ENCODE measurements around the gene AKAP1.
A peak's percentile ranks its signal among the peaks of the same experiment; 100 is the strongest.

The AKAP1 gene

DNA sequence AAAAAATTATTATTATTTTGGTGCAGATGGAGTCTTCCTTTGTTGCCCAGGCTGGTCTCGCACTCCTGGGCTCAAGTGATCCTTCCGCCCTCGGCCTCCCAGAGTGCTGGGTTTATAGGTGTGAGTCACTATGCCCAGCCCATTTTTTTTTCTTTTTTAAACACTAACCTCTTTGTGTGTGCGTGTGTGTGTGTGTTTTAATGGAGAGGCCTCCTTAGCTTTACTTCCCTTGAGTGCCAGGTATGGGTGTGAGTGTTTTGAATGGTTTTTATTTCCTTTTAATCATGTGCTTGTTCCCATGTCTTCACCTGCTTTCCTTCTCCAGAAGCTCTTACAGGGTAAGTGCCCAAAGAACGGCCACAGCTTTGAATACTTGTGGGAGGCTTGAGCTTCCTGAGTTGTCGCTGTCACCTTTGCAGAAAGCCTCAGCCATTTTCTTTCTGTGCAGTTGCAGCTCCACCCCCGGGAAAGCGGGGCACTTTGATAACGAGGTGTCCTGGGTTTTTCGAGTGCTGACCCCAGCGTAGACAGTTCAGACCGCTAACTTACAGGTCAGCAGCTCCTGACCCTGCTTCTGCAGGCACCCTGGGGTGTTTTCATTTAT is 22.6 kb downstream of the AKAP1 start:
- DNase-seq: no peak

GRCh38 chr17:57108671-57109392 is 23.8 kb downstream of the AKAP1 start:
- DNase-seq: no peak

DNA sequence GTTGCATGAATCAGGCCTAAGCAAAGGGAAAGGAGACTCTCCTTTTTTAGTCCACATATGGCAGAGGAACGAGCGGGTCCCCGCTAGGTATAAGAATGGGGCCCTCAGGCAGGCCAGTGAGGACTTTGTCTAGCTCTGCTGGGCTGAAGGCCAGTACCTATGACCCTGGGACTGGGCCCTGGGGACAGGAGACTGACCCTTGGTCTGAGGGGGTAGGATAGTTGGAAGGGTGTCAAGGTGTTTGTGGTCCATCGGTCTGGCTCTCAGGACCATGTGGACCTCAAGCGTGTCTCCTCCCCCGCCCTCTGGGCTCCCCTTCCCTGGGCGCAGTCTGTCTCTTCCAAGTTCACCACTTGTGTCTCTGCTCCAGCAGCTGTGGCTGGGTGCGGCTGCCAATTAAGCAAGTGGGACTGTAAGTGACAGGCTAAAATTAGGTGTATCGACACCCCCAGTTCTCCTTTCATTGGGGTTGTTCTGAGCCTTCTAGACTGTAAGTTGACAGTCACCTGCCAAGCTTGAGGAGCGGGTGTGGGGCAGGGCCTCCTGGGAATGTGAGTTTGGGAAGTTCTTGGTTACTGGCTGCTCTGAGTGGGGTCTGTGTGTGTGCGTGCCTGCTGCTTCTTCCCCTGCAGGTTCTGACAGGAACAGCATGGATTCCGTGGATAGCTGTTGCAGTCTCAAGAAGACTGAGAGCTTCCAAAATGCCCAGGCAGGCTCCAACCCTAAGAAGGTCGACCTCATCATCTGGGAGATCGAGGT is 24.5 kb downstream of the AKAP1 start:
- no peak for DNase-seq

DNA sequence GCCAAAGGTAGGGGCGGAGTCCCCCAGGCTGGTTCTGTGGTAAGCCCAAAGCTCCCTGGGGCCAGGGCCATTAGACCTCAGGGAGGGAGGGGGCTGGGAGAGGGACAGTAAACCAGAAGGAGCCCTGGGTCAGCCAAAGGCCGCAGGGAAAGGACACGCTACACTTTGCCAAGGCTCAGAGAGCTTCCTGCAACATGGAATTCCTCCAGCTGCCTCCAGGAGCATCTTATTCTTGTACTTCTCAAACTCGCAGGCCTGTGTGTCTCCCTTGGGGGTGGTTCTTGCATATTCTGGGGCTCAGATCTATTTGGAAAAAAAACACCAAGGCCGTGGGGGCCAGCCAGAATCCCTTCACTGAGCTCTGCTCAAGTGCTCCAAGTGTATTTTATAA is 25.1 kb downstream of the AKAP1 start:
- no peak for DNase-seq

DNA sequence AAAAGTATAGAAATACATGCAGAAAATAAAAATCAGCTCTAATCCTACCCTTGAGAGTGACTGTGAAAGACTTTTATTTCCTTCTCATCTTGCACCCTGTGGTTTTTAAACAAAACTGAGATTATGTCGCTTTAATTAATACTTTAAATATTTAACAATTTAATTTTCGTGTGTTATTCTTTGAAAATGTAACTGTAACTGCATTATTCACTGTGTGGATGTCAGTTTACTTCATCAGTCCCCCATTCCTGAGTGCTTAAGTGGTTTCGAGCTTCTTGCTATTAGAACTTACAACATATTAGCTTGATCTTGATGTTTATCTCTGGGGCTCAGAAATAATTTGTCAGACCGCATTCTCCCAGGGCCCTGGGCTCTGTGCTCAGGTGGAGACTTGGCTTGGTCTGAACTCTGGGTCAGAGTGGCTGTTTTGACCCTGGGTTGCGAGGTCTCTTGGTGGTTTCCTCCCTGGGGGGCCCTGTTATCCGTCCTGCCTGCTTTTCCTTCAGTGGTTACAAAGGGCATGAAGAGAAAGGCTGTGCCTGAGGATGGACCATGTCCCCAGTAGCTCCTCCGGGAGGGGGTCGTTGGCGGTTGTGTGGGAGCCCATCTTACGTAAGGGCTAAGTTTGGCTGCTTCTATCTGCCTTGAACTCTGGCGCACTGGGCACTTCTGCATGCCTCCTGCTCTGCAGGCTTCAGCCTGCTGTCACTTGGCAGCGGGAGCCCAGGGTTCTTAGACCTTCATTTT is 25.7 kb downstream of the AKAP1 start:
- no peak for DNase-seq

DNA sequence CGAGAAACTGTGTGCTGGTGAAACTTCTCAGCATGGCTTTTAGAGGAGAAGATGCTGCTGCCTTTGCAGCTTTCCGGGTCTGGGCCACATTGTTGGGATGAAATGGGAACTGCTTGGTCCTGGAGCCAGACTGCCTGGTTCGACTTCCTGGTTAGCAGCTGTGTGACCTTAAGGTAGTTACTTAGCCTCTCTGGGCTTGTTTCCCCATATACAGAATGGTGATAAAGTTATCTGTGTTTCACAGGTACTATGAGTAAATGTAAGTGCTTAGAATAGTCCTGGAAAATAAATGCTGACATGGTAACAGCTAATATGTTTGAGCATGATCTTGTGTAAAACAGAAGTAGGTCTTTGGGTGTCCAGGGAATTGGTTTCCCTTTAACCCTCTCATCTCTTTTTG is 26.3 kb downstream of the AKAP1 start:
- no peak for DNase-seq

GRCh38 chr17:57113011-57113410 is 28.0 kb downstream of the AKAP1 start:
- no peak for DNase-seq

DNA sequence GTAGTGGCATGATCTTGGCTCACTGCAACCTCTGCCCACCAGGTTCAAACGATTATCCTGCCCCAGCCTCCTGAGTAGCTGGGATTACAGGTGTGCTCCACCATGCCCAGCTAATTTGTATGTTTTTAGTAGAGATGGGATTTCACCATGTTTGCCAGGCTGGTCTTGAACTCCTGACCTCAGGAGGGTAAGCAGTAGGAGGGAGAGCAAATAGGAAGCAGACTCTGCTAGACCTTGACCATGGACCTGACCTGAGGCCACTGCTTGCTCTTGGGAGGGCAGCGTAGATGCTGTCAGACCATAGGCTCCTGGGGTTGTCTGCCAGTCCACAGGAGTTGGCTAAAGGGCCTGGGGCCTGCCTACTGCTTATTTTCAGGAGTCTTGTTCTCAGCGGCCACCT is 28.6 kb downstream of the AKAP1 start:
- no peak for DNase-seq

DNA sequence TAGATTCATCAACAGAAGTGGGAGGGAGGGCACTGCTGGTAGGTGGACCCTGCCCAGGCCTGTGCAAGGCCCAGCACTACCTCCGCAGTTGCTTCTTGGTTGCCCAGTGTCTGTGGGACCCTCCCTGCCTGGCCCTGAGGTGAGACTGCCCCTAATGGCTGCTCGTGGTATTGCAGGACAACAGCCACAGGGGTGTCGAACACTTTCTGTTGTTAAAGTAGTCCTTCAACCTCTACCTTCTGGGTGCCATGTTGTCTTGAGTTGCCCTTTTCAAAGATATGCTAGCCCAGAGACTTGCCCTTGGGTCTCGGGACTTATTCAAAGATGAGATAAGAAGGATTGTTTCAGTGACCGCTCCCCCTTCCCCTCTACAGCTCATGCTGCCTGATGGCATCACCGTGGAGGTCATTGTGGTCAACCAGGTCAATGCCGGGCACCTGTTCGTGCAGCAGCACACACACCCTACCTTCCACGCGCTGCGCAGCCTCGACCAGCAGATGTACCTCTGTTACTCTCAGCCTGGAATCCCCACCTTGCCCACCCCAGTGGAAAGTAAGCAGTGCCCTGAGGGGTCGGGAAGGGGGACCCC is 29.1 kb downstream of the AKAP1 start:
- peak; percentile 42 for DNase-seq

DNA sequence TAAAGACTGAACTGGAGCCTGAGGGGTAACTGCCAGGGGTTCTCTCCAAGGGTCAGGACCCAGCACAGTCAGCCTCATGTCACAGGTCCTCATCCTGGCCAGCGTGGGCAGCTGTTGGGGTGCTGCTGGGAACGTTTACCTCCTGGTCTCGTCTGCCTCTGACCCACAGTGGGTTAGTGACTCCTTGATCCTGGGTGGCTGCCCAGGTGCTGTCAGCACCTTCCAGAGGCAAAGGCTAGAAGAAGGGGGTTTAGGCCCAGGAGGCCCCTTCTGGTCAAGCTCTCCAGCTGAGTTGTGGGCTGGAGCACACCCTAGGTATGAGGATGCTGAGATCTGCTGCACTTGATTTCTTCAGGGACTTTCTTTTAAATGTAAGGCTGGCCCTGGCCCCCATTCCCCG is 30.3 kb downstream of the AKAP1 start:
- DNase-seq: no peak

- no peak for DNase-seq
Measured at GRCh38 chr17:57115916-57116315, 30.9 kb downstream of the AKAP1 start.

DNA sequence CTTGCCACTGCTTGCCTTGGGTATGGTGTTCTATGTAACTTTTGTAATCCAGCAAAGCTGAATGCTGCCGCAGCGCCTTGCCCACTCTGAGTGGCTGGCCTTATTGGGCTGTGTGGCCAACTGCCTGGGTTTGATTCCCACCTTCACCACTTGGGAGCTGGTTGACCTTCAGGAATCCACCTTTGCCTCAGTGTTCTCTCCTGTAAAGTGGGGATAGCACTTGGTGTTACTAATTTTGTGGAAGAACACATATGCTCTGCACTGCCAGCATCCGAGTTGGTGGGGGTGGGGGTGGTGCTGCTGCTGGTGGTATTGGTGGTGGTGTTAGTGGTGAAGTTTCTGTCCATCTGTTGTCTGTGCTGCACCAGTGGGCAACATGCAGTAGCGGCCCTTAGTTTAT is 32.8 kb downstream of the AKAP1 start:
- DNase-seq: no peak

- DNase-seq: no peak
Measured at GRCh38 chr17:57120814-57121213, 35.8 kb downstream of the AKAP1 start.

GRCh38 chr17:57121308-57122042 is 36.4 kb downstream of the AKAP1 start:
- peak; percentile 43 for DNase-seq

- DNase-seq: no peak
Measured at GRCh38 chr17:57124053-57124452, 39.0 kb downstream of the AKAP1 start.

DNA sequence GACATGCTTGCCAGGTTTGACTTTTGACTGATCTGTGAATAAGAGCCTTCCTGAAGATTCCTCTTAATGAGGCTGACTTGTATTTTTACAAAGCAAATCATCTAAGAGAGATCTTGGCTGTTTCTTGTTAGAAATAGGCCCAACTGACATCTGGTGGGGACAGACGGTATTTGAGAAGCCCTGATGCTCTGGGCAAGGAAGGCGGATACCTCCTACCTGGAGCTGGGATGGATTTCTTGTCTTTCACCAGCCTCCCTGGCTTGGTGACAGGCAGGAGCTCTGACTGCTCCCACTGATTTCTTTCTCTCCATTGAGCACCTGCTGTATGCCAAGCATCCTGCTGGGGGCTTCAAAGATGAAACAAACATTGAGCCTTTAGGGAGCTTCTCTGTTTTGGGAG is 40.4 kb downstream of the AKAP1 start:
- DNase-seq: no peak

- DNase-seq: no peak
Measured at GRCh38 chr17:57125866-57126265, 40.8 kb downstream of the AKAP1 start.

DNA sequence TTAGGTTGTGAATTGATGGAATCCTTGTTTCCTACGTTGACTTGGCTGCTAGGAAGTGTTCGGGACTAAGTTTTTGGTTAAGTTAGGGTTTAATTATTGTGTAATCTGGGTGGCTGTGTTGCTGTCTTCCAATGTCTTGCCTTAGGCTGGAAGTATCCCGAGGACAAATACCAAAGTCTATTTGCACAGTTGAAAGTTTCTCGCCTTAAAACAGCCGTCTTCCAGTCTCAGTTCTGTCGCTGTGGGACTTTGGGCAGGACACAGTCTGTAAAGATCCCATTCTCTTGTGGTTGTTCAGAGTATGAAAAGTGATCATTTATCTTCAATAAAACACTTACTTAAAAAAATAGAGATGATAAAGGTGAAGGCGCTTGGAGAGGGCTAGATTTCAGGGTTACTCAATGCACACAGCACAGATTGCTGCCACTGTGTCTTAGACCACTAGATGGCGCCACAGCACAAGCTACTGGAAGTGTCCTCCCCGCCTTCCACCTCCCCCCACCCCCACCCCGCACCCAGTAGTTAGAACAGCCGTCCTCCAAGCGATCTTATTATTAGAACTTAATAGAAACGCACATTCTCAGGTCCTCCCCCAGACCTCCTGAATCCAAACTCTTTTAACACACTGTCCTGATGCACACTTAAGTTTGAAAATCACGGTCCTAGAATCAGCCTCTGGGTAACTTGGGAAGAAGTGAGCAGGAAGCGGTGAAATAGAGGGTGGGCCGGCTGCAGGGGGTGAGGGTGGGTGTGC is 45.8 kb downstream of the AKAP1 start:
- DNase-seq: peak; percentile 91

GRCh38 chr17:57132663-57133062 is 47.6 kb downstream of the AKAP1 start:
- no peak for DNase-seq

- no peak for DNase-seq
Measured at GRCh38 chr17:57133486-57133885, 48.4 kb downstream of the AKAP1 start.

GRCh38 chr17:57135026-57135788 is 50.2 kb downstream of the AKAP1 start:
- no peak for DNase-seq
